ENCODE results near the gene CITED4. TPM values are rescaled to one million over a fixed set of nuclear protein-coding genes. Genes with fewer than 3 reads are reported as not detected.

Gene CITED4
- total and polyA plus RNA-seq, 8 donors: 2.4 to 6.9 (median 3.5) TPM

DNA sequence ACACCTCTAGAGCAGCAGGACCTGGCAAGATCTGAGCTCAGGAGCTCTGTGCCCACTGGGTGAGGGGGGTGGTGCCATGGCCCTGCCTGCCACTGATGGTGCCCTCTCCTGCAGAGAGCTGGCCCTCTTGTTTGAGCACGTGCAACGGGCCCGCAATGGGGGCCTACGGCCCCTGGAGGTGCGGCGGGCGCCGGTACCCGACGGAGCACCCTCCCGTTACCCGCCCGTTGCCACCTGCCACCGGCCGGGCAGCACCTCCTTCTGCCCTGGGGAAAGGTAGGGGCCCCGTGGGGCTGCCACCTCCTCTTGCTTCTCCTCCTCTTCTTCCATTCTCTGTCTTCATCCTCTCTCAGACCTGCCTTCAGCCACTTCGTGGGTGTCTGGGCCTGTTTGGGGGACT, 38.2 kb downstream of the CITED4 start:
- ATAC-seq (no peak), DNase-seq (peak in 1 of 4 donors; percentile 80)
- no peaks in the 10 kb centered on the region for H3K36me3 ChIP-seq
- H3K4me3 ChIP-seq: no peak overlapping the region
- intact Hi-C loops (cut with DNase I): no loop called here
- H3K4me1 ChIP-seq: peaks cover 6 to 18% of the 10 kb centered on the region in 2 donors
- H3K27ac ChIP-seq: no peak overlapping the region
- H3K9me3 ChIP-seq: no peaks in the 10 kb centered on the region
- TF ChIP-seq, protein P1, sequence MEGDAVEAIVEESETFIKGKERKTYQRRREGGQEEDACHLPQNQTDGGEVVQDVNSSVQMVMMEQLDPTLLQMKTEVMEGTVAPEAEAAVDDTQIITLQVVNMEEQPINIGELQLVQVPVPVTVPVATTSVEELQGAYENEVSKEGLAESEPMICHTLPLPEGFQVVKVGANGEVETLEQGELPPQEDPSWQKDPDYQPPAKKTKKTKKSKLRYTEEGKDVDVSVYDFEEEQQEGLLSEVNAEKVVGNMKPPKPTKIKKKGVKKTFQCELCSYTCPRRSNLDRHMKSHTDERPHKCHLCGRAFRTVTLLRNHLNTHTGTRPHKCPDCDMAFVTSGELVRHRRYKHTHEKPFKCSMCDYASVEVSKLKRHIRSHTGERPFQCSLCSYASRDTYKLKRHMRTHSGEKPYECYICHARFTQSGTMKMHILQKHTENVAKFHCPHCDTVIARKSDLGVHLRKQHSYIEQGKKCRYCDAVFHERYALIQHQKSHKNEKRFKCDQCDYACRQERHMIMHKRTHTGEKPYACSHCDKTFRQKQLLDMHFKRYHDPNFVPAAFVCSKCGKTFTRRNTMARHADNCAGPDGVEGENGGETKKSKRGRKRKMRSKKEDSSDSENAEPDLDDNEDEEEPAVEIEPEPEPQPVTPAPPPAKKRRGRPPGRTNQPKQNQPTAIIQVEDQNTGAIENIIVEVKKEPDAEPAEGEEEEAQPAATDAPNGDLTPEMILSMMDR (IDR thresholded peaks at IDR 0.05): no peak
- H3K27me3 ChIP-seq: peaks cover 0 to 6% of the 10 kb centered on the region in 2 donors

DNA sequence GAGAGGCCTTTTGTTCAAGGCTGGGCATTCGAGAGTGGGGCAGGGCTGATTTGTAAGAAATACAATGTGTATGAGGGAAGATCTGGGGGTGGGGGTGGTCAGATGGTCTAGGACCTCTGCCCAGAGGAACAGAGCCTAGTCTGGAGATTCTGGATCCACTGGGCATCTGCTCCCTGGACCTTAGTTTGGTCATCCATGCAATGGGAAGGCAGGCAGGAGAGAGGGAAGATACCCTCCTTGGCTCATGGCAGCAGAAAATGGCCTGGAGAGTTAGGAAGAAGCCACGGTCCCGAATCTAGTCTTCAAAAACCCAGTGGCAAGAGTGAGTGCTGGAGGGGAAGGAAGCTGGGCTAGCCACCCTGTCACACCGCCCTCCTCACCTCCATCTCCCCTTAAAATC, 38.8 kb downstream of the CITED4 start:
- DNase-seq: no peak
- ATAC-seq: no peak
- TF ChIP-seq, protein P1 (IDR thresholded peaks at IDR 0.05): no peak
- Histone ChIP-seq H3K4me1 (peaks cover 6 to 21% of the 10 kb centered on the region in 2 donors), H3K27ac (no peak overlapping the region), H3K4me3 (no peak overlapping the region), H3K9me3 (no peaks in the 10 kb centered on the region), H3K36me3 (no peaks in the 10 kb centered on the region), H3K27me3 (peaks cover 0 to 12% of the 10 kb centered on the region in 2 donors)
- intact Hi-C loops (cut with DNase I): no loop called here

DNA sequence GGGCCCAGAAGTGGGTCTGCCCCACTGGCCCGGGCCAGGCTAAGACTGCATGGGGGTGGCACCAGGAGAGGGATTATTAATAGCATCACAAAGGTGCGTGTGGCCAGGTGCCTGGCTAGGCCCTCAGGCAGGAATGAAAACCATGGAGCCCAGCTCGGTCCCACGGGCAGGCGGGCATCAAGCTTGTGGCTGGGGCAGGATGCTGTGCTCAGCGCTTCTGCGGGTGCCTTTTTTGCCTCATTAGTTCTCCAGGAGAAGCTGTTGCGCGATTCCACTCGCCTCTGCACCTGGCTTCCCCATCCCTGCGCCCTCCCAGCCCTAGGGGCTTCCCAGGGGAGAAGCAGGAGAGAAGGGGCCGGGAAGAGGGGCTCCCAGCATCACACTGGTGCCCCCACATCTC, 39.3 kb downstream of the CITED4 start:
- H3K27me3 ChIP-seq: peaks cover 0 to 17% of the 10 kb centered on the region in 2 donors
- TF ChIP-seq, protein P1 (IDR thresholded peaks at IDR 0.05): no peak
- intact Hi-C loops (cut with DNase I): no loop called here

DNA sequence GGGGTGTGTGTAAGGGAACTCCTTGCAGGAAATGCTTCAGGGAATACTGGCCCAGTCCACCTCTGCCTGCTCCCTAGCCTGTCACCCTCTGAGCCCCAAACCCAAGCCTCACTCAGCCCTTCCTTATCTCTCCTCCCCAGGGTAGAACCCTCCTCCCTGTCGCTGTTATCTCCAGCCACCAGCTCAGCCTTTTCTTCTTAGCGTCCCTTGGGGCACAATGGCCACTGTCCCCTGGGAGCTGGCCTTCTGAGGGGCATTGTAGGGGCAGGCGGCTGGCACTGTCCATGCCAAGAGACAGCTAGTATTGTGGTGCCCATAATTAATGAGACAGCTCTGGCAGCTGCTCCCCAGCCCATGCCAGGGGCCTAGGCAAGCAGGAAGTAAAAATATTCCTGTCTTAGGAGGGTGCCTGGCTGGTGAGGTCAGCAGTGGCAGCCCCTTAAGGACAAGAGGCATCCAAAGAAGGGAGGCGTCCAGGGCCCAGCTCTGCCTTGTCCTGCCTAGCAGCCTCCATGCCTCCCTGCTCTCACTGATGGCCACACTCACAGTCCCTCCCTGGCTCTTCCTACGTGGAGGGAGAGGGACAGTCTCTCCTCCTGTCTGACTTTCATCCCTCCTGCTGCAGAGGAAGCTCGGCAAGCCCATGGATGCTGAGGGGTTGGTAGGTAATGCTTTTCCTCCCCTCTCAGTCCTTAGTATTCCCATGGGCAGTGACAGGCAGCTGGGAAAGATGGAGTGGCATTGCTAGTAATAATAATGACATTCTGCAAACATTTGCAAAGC, 41.1 kb downstream of the CITED4 start:
- TF ChIP-seq, protein P1 (IDR thresholded peaks at IDR 0.05): no peak
- ATAC-seq: no peak
- no peak overlapping the region for H3K27ac ChIP-seq

More for the DNA sequence above, 39.3 kb downstream of the CITED4 start:
- DNase-seq (peak in 1 of 4 donors; percentile 67), ATAC-seq (no peak)
- Histone ChIP-seq H3K27ac (no peak overlapping the region), H3K4me3 (no peak overlapping the region), H3K36me3 (no peaks in the 10 kb centered on the region), H3K9me3 (no peaks in the 10 kb centered on the region), H3K4me1 (peaks cover 6 to 24% of the 10 kb centered on the region in 2 donors)

DNA sequence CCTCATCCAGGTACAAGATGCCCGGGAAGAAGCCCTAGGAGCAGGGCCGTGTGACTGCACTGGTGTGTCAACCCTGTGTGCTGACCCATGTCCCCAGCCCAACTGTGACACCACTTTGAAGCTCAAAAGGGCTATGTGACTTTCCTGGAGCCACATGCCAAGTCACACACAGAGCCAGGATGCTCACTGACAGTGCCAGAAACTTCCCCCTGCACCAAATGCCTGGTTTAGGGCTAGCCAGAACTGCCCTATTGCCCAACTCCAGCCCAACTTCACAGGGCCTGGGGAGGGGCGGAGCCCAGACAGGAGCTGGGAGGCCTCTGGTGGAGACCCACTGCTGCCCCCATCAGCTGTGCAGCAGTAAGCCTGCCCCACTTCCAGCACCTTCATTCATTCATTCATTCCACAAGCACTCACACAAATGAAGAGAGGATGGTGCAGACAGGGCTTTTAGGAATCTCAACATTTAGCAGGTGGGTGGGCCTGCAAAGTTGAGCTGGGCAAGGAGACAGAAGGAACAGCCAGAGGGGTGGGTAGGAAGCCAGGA, 41.8 kb downstream of the CITED4 start:
- H3K36me3 ChIP-seq: no peaks in the 10 kb centered on the region
- H3K4me1 ChIP-seq: peaks cover 2 to 17% of the 10 kb centered on the region in 2 donors
- intact Hi-C loops (cut with DNase I): no loop called here
- no peaks in the 10 kb centered on the region for H3K9me3 ChIP-seq
- H3K4me3 ChIP-seq: no peak overlapping the region
- H3K27me3 ChIP-seq: peaks cover 0 to 29% of the 10 kb centered on the region in 2 donors
- DNase-seq: peak in 1 of 4 donors; percentile 39
- H3K27ac ChIP-seq: no peak overlapping the region
- no peak for ATAC-seq
- TF ChIP-seq, protein P1 (IDR thresholded peaks at IDR 0.05): no peak

More for the DNA sequence above, 41.1 kb downstream of the CITED4 start:
- Histone ChIP-seq H3K4me1 (peaks cover 6 to 24% of the 10 kb centered on the region in 2 donors), H3K36me3 (no peaks in the 10 kb centered on the region), H3K4me3 (no peak overlapping the region), H3K27me3 (peaks cover 0 to 29% of the 10 kb centered on the region in 2 donors), H3K9me3 (no peaks in the 10 kb centered on the region)
- intact Hi-C loops (cut with DNase I): no loop called here
- peak in 1 of 4 donors; percentile 29 for DNase-seq

Measured in left lung (tissue), 10 donors.